ENCODE data around the gene EFL1. TPM values are rescaled to one million over a fixed set of nuclear protein-coding genes. Genes with fewer than 3 reads are reported as not detected.

Gene EFL1
- total and polyA plus RNA-seq, 10 of the 15 experiments (the other 5 are each of a cell fraction or from before 2014, with no cell fraction given): 6.2 to 42.3 (median 24.7) TPM

- H3K4me2 ChIP-seq (ENCODE audit: control insufficient read depth, insufficient read depth): no peak overlapping the region
- no peak overlapping the region for H2AFZ ChIP-seq (ENCODE audit: control insufficient read depth, low read depth, low read length)
- no TSS peak for BruUV-seq (replicated peaks)
- in situ Hi-C loops (cut with MboI) (loop anchor here (5.0 kb wide), 1 partner anchor 97 kb away; no protein-coding TSS in a partner anchor), intact Hi-C loops (cut with micrococcal nuclease; ENCODE audit: unreplicated experiment) (loop anchor here (10.0 kb wide), 1 partner anchor 616 kb away; no protein-coding TSS in a partner anchor)
- H3K9me3 ChIP-seq (replicated peaks; ENCODE audit: control insufficient read depth, insufficient read depth, low read length): no peaks in the 10 kb centered on the region
- DNase-seq (ENCODE audit: low read depth, low spot score) (no peak), ATAC-seq (no peak), FAIRE-seq (no peak)
- ChIA-PET POLR2A (no interaction called here), CTCF (interaction anchor here (1.3 to 1.4 kb wide), 2 partner anchors 9 to 97 kb away, joined by 3 to 8 read pairs; no protein-coding TSS in a partner anchor), SMC1A (ENCODE audit: uncharacterized antibody, unreplicated experiment) (interaction anchor here (0.9 kb wide), 1 partner anchor 8 kb away, joined by 3 read pairs; no protein-coding TSS in a partner anchor), RAD21 (ENCODE audit: unreplicated experiment) (no interaction called here)
- no peaks in the 10 kb centered on the region for H3K79me2 ChIP-seq (ENCODE audit: control insufficient read depth, insufficient read depth, low read length)
- no peaks in the 10 kb centered on the region for H4K20me1 ChIP-seq (ENCODE audit: control insufficient read depth, insufficient read depth)
- no peak overlapping the region for H3K9ac ChIP-seq (ENCODE audit: control insufficient read depth, insufficient read depth, low read length)
- 0 out of 4 replicates have a peak, but pooled peaks cover 0 to 1% of the 10 kb centered on the region in 2 experiments for H3K27me3 ChIP-seq (replicated peaks in 1 of 2; ENCODE audit: control insufficient read depth in 2 of 2, insufficient read depth in 2 of 2, low read length in 1 of 2)
- H3K4me3 ChIP-seq: no peak overlapping the region
- H3K36me3 ChIP-seq (ENCODE audit: control insufficient read depth in 2 of 2, insufficient read depth in 2 of 2, low read length in 1 of 2): no peaks in the 10 kb centered on the region
- WGBS (ENCODE audit: insufficient coverage, insufficient replicate concordance, low lambda C conversion rate, missing lambda C conversion rate): 18% methylated on average over 12 of the region's 12 CpGs
- no peak for TF ChIP-seq IKZF2 (IDR thresholded peaks at IDR 0.05)
- TF ChIP-seq RCOR1 (conservative IDR thresholded peaks at IDR 0.05; ENCODE audit: low read depth, low read length): no peak
- TF ChIP-seq SMARCA5 (IDR thresholded peaks at IDR 0.05): no peak
- TF ChIP-seq NFYA (IDR thresholded peaks at IDR 0.05; ENCODE audit: borderline replicate concordance, low read depth, low read length): no peak
- no peak for TF ChIP-seq ZNF207 (IDR thresholded peaks at IDR 0.05; ENCODE audit: borderline replicate concordance)
- H3K4me1 ChIP-seq (ENCODE audit: control insufficient read depth, insufficient read depth, low read length): no peaks in the 10 kb centered on the region
- no peak overlapping the region for H3K27ac ChIP-seq (ENCODE audit: control insufficient read depth, insufficient read depth)
Observed at GRCh38 chr15:82100111-82100929, 162.2 kb downstream of the EFL1 start.

GRCh38 chr15:82098674-82099073, 163.9 kb downstream of the EFL1 start:
- DNase-seq (ENCODE audit: low read depth, low spot score) (no peak), FAIRE-seq (no peak), ATAC-seq (no peak)
- no peaks in the 10 kb centered on the region for H3K79me2 ChIP-seq (ENCODE audit: control insufficient read depth, insufficient read depth, low read length)
- H3K4me2 ChIP-seq (ENCODE audit: control insufficient read depth, insufficient read depth): no peak overlapping the region
- H4K20me1 ChIP-seq (ENCODE audit: control insufficient read depth, insufficient read depth): no peaks in the 10 kb centered on the region
- no peak overlapping the region for H3K27ac ChIP-seq (ENCODE audit: control insufficient read depth, insufficient read depth)
- intact Hi-C loops (cut with micrococcal nuclease; ENCODE audit: unreplicated experiment) (no loop called here), in situ Hi-C loops (cut with MboI) (no loop called here)
- no peaks in the 10 kb centered on the region for H3K9me3 ChIP-seq (replicated peaks; ENCODE audit: control insufficient read depth, insufficient read depth, low read length)
- H3K4me3 ChIP-seq: no peak overlapping the region
- BruUV-seq (replicated peaks): no TSS peak
- ChIA-PET RAD21 (ENCODE audit: unreplicated experiment) (no interaction called here), SMC1A (ENCODE audit: uncharacterized antibody, unreplicated experiment) (no interaction called here), CTCF (interaction anchor here (1.0 kb wide), 1 partner anchor 100 kb away, joined by 3 read pairs; no protein-coding TSS in a partner anchor), POLR2A (no interaction called here)
- WGBS (ENCODE audit: insufficient coverage, insufficient replicate concordance, low lambda C conversion rate, missing lambda C conversion rate): 59% methylated on average over 15 of the region's 15 CpGs
- TF ChIP-seq JUND (IDR thresholded peaks at IDR 0.05; ENCODE audit: low read depth, low read length): no peak
- no peak for TF ChIP-seq CREB1 (IDR thresholded peaks at IDR 0.05; ENCODE audit: low read depth)
- no peak for TF ChIP-seq HDGF (IDR thresholded peaks at IDR 0.05)
- TF ChIP-seq IKZF2 (IDR thresholded peaks at IDR 0.05): no peak
- TF ChIP-seq ZBTB40 (IDR thresholded peaks at IDR 0.05; ENCODE audit: borderline replicate concordance): no peak
- TF ChIP-seq GATAD2B (conservative IDR thresholded peaks at IDR 0.05; ENCODE audit: low read depth): no peak
- no peak for TF ChIP-seq USF2 (IDR thresholded peaks at IDR 0.05; ENCODE audit: borderline replicate concordance, low read depth, low read length)
- no peak for TF ChIP-seq MXI1 (IDR thresholded peaks at IDR 0.05; ENCODE audit: low read depth, low read length)
- no peaks in the 10 kb centered on the region for H3K36me3 ChIP-seq (ENCODE audit: control insufficient read depth in 2 of 2, insufficient read depth in 2 of 2, low read length in 1 of 2)
- no peak overlapping the region for H3K9ac ChIP-seq (ENCODE audit: control insufficient read depth, insufficient read depth, low read length)
- peaks cover 0 to 1% of the 10 kb centered on the region in 2 experiments; a peak in 1 of 4 replicates for H3K27me3 ChIP-seq (replicated peaks in 1 of 2; ENCODE audit: control insufficient read depth in 2 of 2, insufficient read depth in 2 of 2, low read length in 1 of 2)
- H2AFZ ChIP-seq (ENCODE audit: control insufficient read depth, low read depth, low read length): no peak overlapping the region
- H3K4me1 ChIP-seq (ENCODE audit: control insufficient read depth, insufficient read depth, low read length): no peaks in the 10 kb centered on the region

Measured in GM12878 (cell line).